Brain microvascular endothelial cell (primary cell): ENCODE data around the gene TEDC2.

ENCODE experiments used
- DNase-seq: peaks from one replicate; pipeline ENCODE4 v3.0.0-alpha.2; 2020
- H3K27ac ChIP-seq: fragments of 250-450 bp; sonication (Bioruptor Pico); 2 replicates; pipeline ENCODE4 v1.5.1; 2020; ENCODE audit warnings: mild to moderate bottlenecking, moderate library complexity
- H3K27me3 ChIP-seq: fragments of 250-450 bp; sonication (Bioruptor Pico); replicated peaks from 2 replicates; pipeline ENCODE4 v1.5.1; 2020; ENCODE audit warnings: mild to moderate bottlenecking
- H3K36me3 ChIP-seq: fragments of 250-450 bp; sonication (Bioruptor Pico); replicated peaks from 2 replicates; pipeline ENCODE4 v1.5.1; 2020; ENCODE audit warnings: mild to moderate bottlenecking
- H3K4me3 ChIP-seq: 2 replicates; pipeline ENCODE4 v1.5.1; 2011; ENCODE audit warnings: low read depth, mild to moderate bottlenecking, control low read depth, low read length, moderate library complexity
- CTCF ChIP-seq: IDR thresholded peaks from 2 replicates; pipeline ENCODE4 v1.5.1; 2011; ENCODE audit warnings: low read depth, mild to moderate bottlenecking, moderate library complexity, low read length, control low read depth, inconsistent platforms; ENCODE audit errors: missing control alignments
- in situ Hi-C: cut with HindIII; loops from 2 replicates; pipeline ENCODE4 v1.10.0; 2017; ENCODE audit warnings: low sequenced_read_pairs, low pct_ligation_motif_present

The TEDC2 gene

GRCh38 chr16:2425008-2425518 lies 34.8 kb upstream of the TEDC2 start:
- TF ChIP-seq CTCF = no peak
- Histone ChIP-seq H3K4me3 (no peak overlapping the region), H3K36me3 (no peaks in the 10 kb centered on the region), H3K27ac (no peak overlapping the region), H3K27me3 (no peaks in the 10 kb centered on the region)
- in situ Hi-C loops = no loop called here
- no peak for DNase-seq

GRCh38 chr16:2425825-2426430 lies 34.0 kb upstream of the TEDC2 start:
- H3K36me3 ChIP-seq = no peaks in the 10 kb centered on the region
- H3K4me3 ChIP-seq = no peak overlapping the region
- in situ Hi-C loops = no loop called here
- H3K27me3 ChIP-seq = no peaks in the 10 kb centered on the region
- DNase-seq = no peak
- H3K27ac ChIP-seq = no peak overlapping the region
- no peak for TF ChIP-seq CTCF

- H3K36me3 ChIP-seq = no peaks in the 10 kb centered on the region
- no peak for DNase-seq
- in situ Hi-C loops = no loop called here
- H3K27me3 ChIP-seq = no peaks in the 10 kb centered on the region
- H3K27ac ChIP-seq = no peak overlapping the region
- no peak for TF ChIP-seq CTCF
- no peak overlapping the region for H3K4me3 ChIP-seq
Measured at GRCh38 chr16:2426941-2427361, 33.0 kb upstream of the TEDC2 start.

GRCh38 chr16:2427526-2427925 lies 32.4 kb upstream of the TEDC2 start:
- no peak for TF ChIP-seq CTCF
- no peaks in the 10 kb centered on the region for H3K36me3 ChIP-seq
- H3K27me3 ChIP-seq = no peaks in the 10 kb centered on the region
- no peak overlapping the region for H3K27ac ChIP-seq
- H3K4me3 ChIP-seq = no peak overlapping the region
- DNase-seq = no peak
- in situ Hi-C loops = no loop called here

GRCh38 chr16:2428051-2428783 lies 31.7 kb upstream of the TEDC2 start:
- peak; percentile 51 for TF ChIP-seq CTCF
- Histone ChIP-seq H3K27me3 (no peaks in the 10 kb centered on the region), H3K27ac (no peak overlapping the region), H3K4me3 (peak overlapping the region; percentile 70), H3K36me3 (peaks cover 4% of the 10 kb centered on the region)
- DNase-seq = no peak
- in situ Hi-C loops = no loop called here

- Histone ChIP-seq H3K27ac (peak overlapping the region; percentile 22), H3K27me3 (no peaks in the 10 kb centered on the region), H3K36me3 (peaks cover 6% of the 10 kb centered on the region), H3K4me3 (peak overlapping the region; percentile 70)
- in situ Hi-C loops = no loop called here
- peak; percentile 11 for DNase-seq
- no peak for TF ChIP-seq CTCF
Measured at GRCh38 chr16:2428784-2429033, 31.2 kb upstream of the TEDC2 start.
